K562 (cell line): ENCODE results near the gene LMLN. TPM values are rescaled to one million over a fixed set of nuclear protein-coding genes. Genes with fewer than 3 reads are reported as not detected.

Experiments
- ATAC-seq: fragments of 200-7000 bp; cut with Tn5 transposase; 3 replicates; pipeline ENCODE4 v1.9.1; 2020; ENCODE audit warnings: moderate library complexity
- Bru-seq: library from RNA; stranded (reverse); fragments of 400-500 nt; gene quantifications from one replicate; lab custom pipeline; 2021; lab: Mats Ljungman, UMichigan
- BruChase-seq, 2 experiments: library from RNA; stranded (reverse); fragments of 400-500 nt; gene quantifications; one replicate each; lab custom pipeline; 2021; lab: Mats Ljungman, UMichigan
- BruUV-seq: library from RNA; stranded (reverse); fragments of 400-500 nt; replicated peaks from 2 replicates; lab custom pipeline; 2021; lab: Mats Ljungman, UMichigan
- CTCF ChIA-PET: fragments of 300-600 bp; formaldehyde crosslinking; extraction: SDS; loops from one replicate; lab custom pipeline; 2021; ENCODE audit warnings: low intra/inter-chr PET ratio; lab: Yijun Ruan, JAX
- POLR2A ChIA-PET: fragments of 300-600, 350-650 bp; sonication (Branson Sonifier 250); formaldehyde crosslinking; extraction: SDS; loops from one replicate; lab custom pipeline; 2021; ENCODE audit warnings: antibody characterized with exemption, inconsistent platforms; lab: Yijun Ruan, JAX
- DNase-seq, 4 experiments: peaks; one replicate each; pipeline versions ENCODE4 v3.0.0 to v3.0.0-alpha.2; 2011 to 2018; ENCODE audit warnings: low spot score in 3 of 4, mixed read lengths in 3 of 4; ENCODE audit errors: extremely low read depth in 1 of 4
- FAIRE-seq: peaks from 2 replicates; lab custom pipeline; 2011; peaks lifted over from hg19 to GRCh38; lab: Jason Lieb, UNC
- H2AFZ ChIP-seq: 2 replicates; pipeline ENCODE4 v1.6.0; 2011; ENCODE audit warnings: low read depth, low read length, control low read depth, inconsistent platforms
- H3K27ac ChIP-seq: fragments of 200-600 bp; 3 replicates; pipeline ENCODE4 v1.8.0; 2011; ENCODE audit warnings: low read depth, mild to moderate bottlenecking, control low read depth, inconsistent platforms, low read length, moderate library complexity, mixed read lengths; ENCODE audit errors: extremely low read depth
- H3K27me3 ChIP-seq, 2 experiments: fragments of 300-600 bp in 1 of 2; 2 replicates in 1 of 2; 3 replicates in 1 of 2; pipeline versions ENCODE4 v1.6.0 to v1.8.0; 2011; ENCODE audit warnings: inconsistent platforms in 2 of 2, low read length in 2 of 2, mild to moderate bottlenecking in 1 of 2, mixed read lengths in 1 of 2, moderate library complexity in 1 of 2; ENCODE audit not compliant: control insufficient read depth in 2 of 2, insufficient read depth in 2 of 2
- H3K36me3 ChIP-seq: fragments of 300-600 bp; 3 replicates; pipeline ENCODE4 v1.8.0; 2011; ENCODE audit warnings: mild to moderate bottlenecking, low read length, inconsistent platforms; ENCODE audit not compliant: control insufficient read depth, insufficient read depth
- H3K4me1 ChIP-seq, 2 experiments: fragments of 200-600 bp in 1 of 2; replicated peaks in 1 of 2; 2 replicates in 1 of 2; 3 replicates in 1 of 2; pipeline versions ENCODE4 v1.5.1 to v1.8.0; 2011; ENCODE audit warnings: inconsistent platforms in 2 of 2, low read length in 2 of 2, mild to moderate bottlenecking in 1 of 2, mixed read lengths in 1 of 2, moderate library complexity in 1 of 2; ENCODE audit not compliant: control insufficient read depth in 2 of 2, insufficient read depth in 2 of 2
- H3K4me2 ChIP-seq: 2 replicates; pipeline ENCODE4 v1.6.1; 2011; ENCODE audit warnings: low read length, control low read depth, inconsistent platforms, mixed read lengths; ENCODE audit not compliant: insufficient read depth
- H3K4me3 ChIP-seq: fragments of 200-600 bp; sonication (generic), shearing (Covaris generic); 2 replicates; pipeline ENCODE4 v1.5.1; 2016; ENCODE audit warnings: control low read depth, inconsistent platforms
- H3K79me2 ChIP-seq: fragments of 200-600 bp; 3 replicates; pipeline ENCODE4 v1.8.0; 2011; ENCODE audit warnings: low read length, inconsistent platforms; ENCODE audit not compliant: control insufficient read depth, insufficient read depth
- H3K9ac ChIP-seq, 2 experiments: 2 replicates each; pipeline versions ENCODE4 v1.6.0 to v1.6.1; 2011; ENCODE audit warnings: low read depth in 2 of 2, low read length in 2 of 2, control low read depth in 1 of 2, inconsistent platforms in 1 of 2, mild to moderate bottlenecking in 1 of 2, mixed read lengths in 1 of 2; ENCODE audit not compliant: insufficient read depth in 1 of 2
- H3K9me1 ChIP-seq: one replicate; pipeline ENCODE4 v1.6.0; 2011; ENCODE audit warnings: inconsistent platforms, mild to moderate bottlenecking, low read length, moderate library complexity; ENCODE audit not compliant: control insufficient read depth, insufficient read depth
- H3K9me3 ChIP-seq: replicated peaks from 2 replicates; pipeline ENCODE4 v1.5.1; 2011; ENCODE audit warnings: low read depth, low read length, inconsistent platforms; ENCODE audit not compliant: control insufficient read depth, insufficient read depth
- H4K20me1 ChIP-seq: replicated peaks from 2 replicates; pipeline ENCODE4 v1.6.1; 2011; ENCODE audit warnings: low read length, inconsistent platforms, mixed read lengths; ENCODE audit not compliant: control insufficient read depth, insufficient read depth
- ADNP ChIP-seq: fragments of 200-800 bp; sonication (Bioruptor generic); IDR thresholded peaks from 2 replicates; pipeline ENCODE4 v1.6.1; 2016; ENCODE audit warnings: missing genetic modification characterization, missing compliant biosample characterization
- CBFA2T2 ChIP-seq: fragments of 450-650 bp; conservative IDR thresholded peaks from 2 replicates; pipeline ENCODE4 v1.6.1; 2017; ENCODE audit warnings: mild to moderate bottlenecking
- CREBBP ChIP-seq: IDR thresholded peaks from one replicate; pipeline ENCODE4 v1.6.1; 2012; ENCODE audit warnings: low read depth, mild to moderate bottlenecking, control low read depth, inconsistent platforms, low read length
- CSDE1 ChIP-seq, 2 experiments: fragments of 450-650 bp; IDR thresholded peaks; 2 replicates each; pipeline ENCODE4 v1.6.1; 2016; ENCODE audit warnings: mild to moderate bottlenecking in 1 of 2
- DNMT1 ChIP-seq: fragments of 450-650 bp; IDR thresholded peaks from 2 replicates; pipeline ENCODE4 v1.6.1; 2016; ENCODE audit warnings: antibody characterized with exemption, mild to moderate bottlenecking
- ETV1 ChIP-seq: fragments of 450-650 bp; conservative IDR thresholded peaks from 2 replicates; pipeline ENCODE4 v1.6.1; 2016; ENCODE audit warnings: missing genetic modification characterization, control low read depth, low read depth, missing compliant biosample characterization
- EWSR1 ChIP-seq: fragments of 450-650 bp; IDR thresholded peaks from 2 replicates; pipeline ENCODE4 v1.6.1; 2018; ENCODE audit warnings: borderline replicate concordance, mild to moderate bottlenecking, low read depth, moderate library complexity; ENCODE audit not compliant: partially characterized antibody
- GATAD2B ChIP-seq: fragments of 450-650 bp; IDR thresholded peaks from 2 replicates; pipeline ENCODE4 v1.6.1; 2017; ENCODE audit warnings: mild to moderate bottlenecking, borderline replicate concordance
- HNRNPK ChIP-seq: fragments of 200-400 bp; formaldehyde crosslinking; IDR thresholded peaks from one replicate; pipeline ENCODE4 v1.6.1; 2018; ENCODE audit warnings: mild to moderate bottlenecking, low read depth, low read length; ENCODE audit not compliant: poor library complexity, severe bottlenecking
- MAZ ChIP-seq, 2 experiments: fragments of 450-650 bp in 1 of 2; sonication (generic) in 1 of 2; formaldehyde crosslinking; IDR thresholded peaks in 1 of 2; conservative IDR thresholded peaks in 1 of 2; 2 replicates each; pipeline versions ENCODE4 v1.4.0 to v1.5.0; 2020; ENCODE audit warnings: mild to moderate bottlenecking in 1 of 2, missing genetic modification reagents in 1 of 2
- NELFE ChIP-seq: IDR thresholded peaks from 2 replicates; pipeline ENCODE4 v1.6.1; 2011; ENCODE audit warnings: mild to moderate bottlenecking; ENCODE audit not compliant: insufficient read depth, insufficient read length
- NR2C1 ChIP-seq, 2 experiments: fragments of 450-650 bp; IDR thresholded peaks; 2 replicates each; pipeline ENCODE4 v1.6.1; 2017; ENCODE audit warnings: mild to moderate bottlenecking in 2 of 2, antibody characterized with exemption in 1 of 2, inconsistent platforms in 1 of 2, missing compliant biosample characterization in 1 of 2, missing genetic modification characterization in 1 of 2
- RNF2 ChIP-seq: sonication (generic); IDR thresholded peaks from 2 replicates; pipeline ENCODE4 v1.6.1; 2016
- SLC30A9 ChIP-seq: fragments of 250-450 bp; sonication (Bioruptor Pico); IDR thresholded peaks from 2 replicates; pipeline ENCODE4 v1.8.0; 2022; ENCODE audit warnings: mild to moderate bottlenecking, moderate library complexity
- SMC3 ChIP-seq: conservative IDR thresholded peaks from 2 replicates; pipeline ENCODE4 v1.6.1; 2011; ENCODE audit warnings: low read depth, low read length, improper control_type of control experiment; ENCODE audit not compliant: insufficient read depth
- ZNF717 ChIP-seq: fragments of 250-450 bp; sonication (Bioruptor Pico); IDR thresholded peaks from 2 replicates; pipeline ENCODE4 v1.5.0; 2021
- WGBS: fragments of 100-300 bp; shearing (Covaris generic); methylation state at CpG from one replicate; pipeline ENCODE4 v1.1.6; 2016; ENCODE audit warnings: low coverage, mixed read lengths; ENCODE audit not compliant: insufficient coverage; ENCODE audit errors: missing lambda C conversion rate; 5-methylcytosine and 5-hydroxymethylcytosine counted together
- in situ Hi-C: fragments of 300-500 bp; cut with MboI; formaldehyde crosslinking; loops from 4 replicates; pipeline ENCODE4 v1.15.0; 2018; ENCODE audit warnings: inconsistent platforms, mixed read lengths
- intact Hi-C: fragments of 100-400 bp; cut with micrococcal nuclease; formaldehyde crosslinking; loops from 2 replicates; pipeline ENCODE4 v1.14.2; 2022
- long read RNA-seq, 3 experiments: library from polyadenylated mRNA in 2 of 3; library from RNA in 1 of 3; unstranded in 2 of 3; stranded (forward) in 1 of 3; transcript quantifications; one replicate each; pipeline ENCODE4 v2.0.0, GENCODE V29; 2019 to 2022
- polyA minus RNA-seq, 3 experiments: library from RNA; depleted of rRNA, polyadenylated mRNA; stranded (reverse); fragments of >200 nt; gene quantifications; 2 replicates each; pipeline ENCODE4 v1.2.3, GENCODE V29; 2011
- polyA plus RNA-seq, 8 experiments: library from polyadenylated mRNA; depleted of rRNA in 4 of 8; stranded (reverse) in 5 of 8; unstranded in 3 of 8; fragments of >200 nt; fragmentation: Nextera tagmentation in 2 of 8; fragmentation: Illumina TruSeq in 1 of 8; extraction: Ambion mirVana in 2 of 8; extraction: Trizol in 1 of 8; gene quantifications; 2 replicates each; pipeline versions ENCODE4 v1.2.1 to v1.2.3, GENCODE V29; 2011 to 2014; ENCODE audit warnings: inconsistent platforms in 1 of 8, missing spikeins in 1 of 8
- total RNA-seq, 7 experiments: library from RNA; depleted of rRNA in 6 of 7; stranded (reverse); fragments of >200 nt in 6 of 7; fragmentation: Illumina TruSeq in 2 of 7; extraction: Trizol in 2 of 7; gene quantifications; 2 replicates each; pipeline versions ENCODE4 v1.2.1 to v1.2.3, GENCODE V29; 2011 to 2021; ENCODE audit warnings: low replicate concordance in 1 of 7
- TF ChIP-seq, protein P1 (sequence below): fragments of 250-450 bp; sonication (Bioruptor Pico); IDR thresholded peaks from 2 replicates; pipeline ENCODE4 v1.8.0; 2021; ENCODE audit warnings: borderline replicate concordance, mild to moderate bottlenecking, moderate library complexity; ENCODE audit not compliant: poor library complexity, severe bottlenecking

The LMLN gene
- total RNA-seq (2011; cell fraction: chromatin; rRNA removed; ENCODE audit: low replicate concordance): 30.3 and 71.8 TPM in 2 replicates
- 21.2 and 21.8 TPM in 2 replicates for total RNA-seq (2011; cell fraction: nucleolus; rRNA removed)
- total RNA-seq (2011; cell fraction: nucleoplasm; rRNA removed): 33.3 and 46.4 TPM in 2 replicates
- total RNA-seq (2014; rRNA removed): 3.8 and 6.0 TPM in 2 replicates
- total RNA-seq (2014; rRNA removed; fragmentation: Illumina TruSeq; extraction: Trizol): 6.9 and 7.9 TPM in 2 replicates
- 5.1 and 6.0 TPM in 2 replicates for total RNA-seq (2015; rRNA removed; fragmentation: Illumina TruSeq; extraction: Trizol)
- 11.0 and 11.2 TPM in 2 replicates for total RNA-seq (2021)
- 15.9 and 16.7 TPM in 2 replicates for polyA plus RNA-seq (2011; rRNA removed)
- 8.1 and 12.8 TPM in 2 replicates for polyA plus RNA-seq (2011; cell fraction: cytosol; rRNA removed)
- 21.0 and 24.6 TPM in 2 replicates for polyA plus RNA-seq (2011; cell fraction: nucleus; rRNA removed)
- polyA plus RNA-seq (2012): 5.7 and 6.6 TPM in 2 replicates
- 8.1 and 8.5 TPM in 2 replicates for polyA plus RNA-seq (2014; fragmentation: Illumina TruSeq; extraction: Trizol)
- polyA plus RNA-seq (2014; fragmentation: Nextera tagmentation; extraction: Ambion mirVana): 1 to 10 TPM; 2.2 to 2.7 TPM
- 8.5 and 12.5 TPM in 2 replicates for polyA plus RNA-seq (2014; rRNA removed)
- polyA minus RNA-seq (2011; rRNA and poly(A)+ RNA removed): 19.7 and 22.4 TPM in 2 replicates
- 6.8 and 12.5 TPM in 2 replicates for polyA minus RNA-seq (2011; cell fraction: cytosol; rRNA and poly(A)+ RNA removed)
- 12.4 and 18.9 TPM in 2 replicates for polyA minus RNA-seq (2011; cell fraction: nucleus; rRNA and poly(A)+ RNA removed)
- percentile 60 among the genes with signal in this experiment for Bru-seq, nascent RNA
- percentile 62 among the genes with signal in this experiment for BruChase-seq, experiment 1, labeled RNA remaining after a 2-hour chase
- percentile 61 among the genes with signal in this experiment for BruChase-seq, experiment 2, labeled RNA remaining after a 6-hour chase
- long read RNA-seq, experiment 1, full-length matches to known transcripts: 21 of 46 reads
- long read RNA-seq, experiment 1, partial matches to known transcripts: 5 of 46 reads
- long read RNA-seq, experiment 1, other reads (novel, unspliced or antisense): 20 of 46 reads
- long read RNA-seq, experiment 2, partial matches to known transcripts: 0 of 3 reads
- long read RNA-seq, experiment 2, other reads (novel, unspliced or antisense): 3 of 3 reads
- long read RNA-seq, experiment 3, partial matches to known transcripts: 2 of 6 reads
- long read RNA-seq, experiment 3, other reads (novel, unspliced or antisense): 1 of 6 reads

GRCh38 chr3:197959891-197960693 is at the start of gene LMLN:
Gene LMLN (plus strand): TSS chr3:197960217. CDS start chr3:197960246, 29 bp downstream.
- Histone ChIP-seq H2AFZ (peak within 1 kb of the TSS; percentile 86), H3K79me2 (peaks cover 65% of the 10 kb centered on the region), H3K4me3 (peak within 1 kb of the TSS; percentile 63), H3K36me3 (peaks cover 21% of the 10 kb centered on the region; the same call in 2 of the 3 replicates), H3K27me3 (no peaks in the 10 kb centered on the region), H3K9me3 (no peaks in the 10 kb centered on the region), H3K4me1 (peaks cover 30 to 40% of the 10 kb centered on the region in 2 experiments), H3K4me2 (peak within 1 kb of the TSS; percentile 99), H3K9me1 (no peaks in the 10 kb centered on the region), H3K27ac (peak within 1 kb of the TSS; percentile 91), H3K9ac (peak within 1 kb of the TSS; percentile 89 to 94), H4K20me1 (0 out of 2 replicates have a peak, but pooled peaks cover 7% of the 10 kb centered on the region)
- intact Hi-C loops (loop anchor here (1.0 to 10.0 kb wide), 4 partner anchors 10 to 225 kb away; partner anchors contain the start of genes RPL35A and RUBCN), in situ Hi-C loops (no loop called here)
- WGBS: under 1% methylated on average over 62 of the region's 62 CpGs
- peak; percentile 97 to 99 (median 97) for DNase-seq
- peak; percentile 86 for FAIRE-seq
- peak; percentile 81 for ATAC-seq
- CTCF ChIA-PET: no interaction called here
- no TSS peak for BruUV-seq
- POLR2A ChIA-PET: interaction anchor here (1.0 to 2.0 kb wide), 4 partner anchors 10 to 114 kb away, joined by 3 to 16 read pairs (median 4); partner anchors contain the start of gene RPL35A
- TF ChIP-seq CSDE1 (IDR thresholded peaks at IDR 0.05) (peak in 1 of 2 experiments; percentile 67; a peak in 2 of 4 replicates), RNF2 (peak; percentile 40), MAZ (CRISPR knock-in tag; conservative IDR thresholded peaks at IDR 0.05 in 1 of 2, IDR thresholded peaks at IDR 0.05 in 1 of 2) (peak; percentile 87 to 94), CREBBP (no peak), NR2C1 (IDR thresholded peaks at IDR 0.05) (no peak), NR2C1 (tag; IDR thresholded peaks at IDR 0.05) (no peak), NELFE (no peak), EWSR1 (no peak), CBFA2T2 (peak; percentile 71), ETV1 (tag) (no peak), ADNP (tag) (no peak), ZNF717 (CRISPR knock-in tag) (no peak), DNMT1 (no peak), GATAD2B (no peak), SMC3 (no peak), HNRNPK (no peak), SLC30A9 (CRISPR knock-in tag) (no peak)
- TF ChIP-seq, protein P1, sequence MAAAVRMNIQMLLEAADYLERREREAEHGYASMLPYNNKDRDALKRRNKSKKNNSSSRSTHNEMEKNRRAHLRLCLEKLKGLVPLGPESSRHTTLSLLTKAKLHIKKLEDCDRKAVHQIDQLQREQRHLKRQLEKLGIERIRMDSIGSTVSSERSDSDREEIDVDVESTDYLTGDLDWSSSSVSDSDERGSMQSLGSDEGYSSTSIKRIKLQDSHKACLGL (CRISPR knock-in tag): no peak
